ENCODE measurements around the gene GREB1. TPM values are rescaled to one million over a fixed set of nuclear protein-coding genes. Genes with fewer than 3 reads are reported as not detected.

GREB1 gene
- total and polyA plus RNA-seq, 2 donors, result 0.24 to 0.43 TPM

Other genes with a start within 250 kb of the GREB1 start
- 12.7 TPM for gene ROCK2, start 189.4 kb upstream of the GREB1 start, total RNA-seq
- gene ROCK2, start 189.4 kb upstream of the GREB1 start, polyA plus RNA-seq, result 11.7 TPM
- 8.3 TPM for gene E2F6, start 67.9 kb upstream of the GREB1 start, total RNA-seq
- gene E2F6, start 67.9 kb upstream of the GREB1 start, polyA plus RNA-seq, result 11.0 TPM
- not detected for gene NTSR2, start 136.2 kb downstream of the GREB1 start, total RNA-seq
- 0.07 TPM for gene NTSR2, start 136.2 kb downstream of the GREB1 start, polyA plus RNA-seq
- 15.6 TPM for gene LPIN1, start 212.6 kb downstream of the GREB1 start, total RNA-seq
- 46.6 TPM for gene LPIN1, start 212.6 kb downstream of the GREB1 start, polyA plus RNA-seq

All from thymus (tissue), 2 donors.